ENCODE measurements around the gene GPHN.

The GPHN gene

GRCh38 chr14:67071506-67071905 is 563.6 kb downstream of the GPHN start:
- DNase-seq: no peak

GRCh38 chr14:67077921-67078320 is 570.0 kb downstream of the GPHN start:
- no peak for DNase-seq

- DNase-seq: no peak
Observed at GRCh38 chr14:67079846-67080245, 571.9 kb downstream of the GPHN start.

- DNase-seq: no peak
Observed at GRCh38 chr14:67108230-67108629, 600.3 kb downstream of the GPHN start.

GRCh38 chr14:67111022-67111421 is 603.1 kb downstream of the GPHN start:
- no peak for DNase-seq

GRCh38 chr14:67112344-67112743 is 604.4 kb downstream of the GPHN start:
- no peak for DNase-seq

- DNase-seq: no peak
Observed at GRCh38 chr14:67127174-67127573, 619.2 kb downstream of the GPHN start.

- DNase-seq: no peak
Observed at GRCh38 chr14:67129768-67130167, 621.8 kb downstream of the GPHN start.

GRCh38 chr14:67131691-67132090 is 623.7 kb downstream of the GPHN start:
- no peak for DNase-seq

GRCh38 chr14:67133144-67133543 is 625.2 kb downstream of the GPHN start:
- DNase-seq: no peak

GRCh38 chr14:67133595-67134441 is 625.9 kb downstream of the GPHN start:
- DNase-seq: no peak

- peak; percentile 7 for DNase-seq
Observed at GRCh38 chr14:67137744-67138371, 629.9 kb downstream of the GPHN start.

- no peak for DNase-seq
Observed at GRCh38 chr14:67140556-67140955, 632.6 kb downstream of the GPHN start.

GRCh38 chr14:67141146-67141900 is 633.4 kb downstream of the GPHN start:
- DNase-seq: no peak

GRCh38 chr14:67151082-67151666 is 643.2 kb downstream of the GPHN start:
- DNase-seq: no peak

- no peak for DNase-seq
Observed at GRCh38 chr14:67158566-67158965, 650.6 kb downstream of the GPHN start.

GRCh38 chr14:67162385-67162784 is 654.4 kb downstream of the GPHN start:
- DNase-seq: no peak

- no peak for DNase-seq
Observed at GRCh38 chr14:67166450-67166853, 658.5 kb downstream of the GPHN start.

GRCh38 chr14:67167420-67168109 is 659.6 kb downstream of the GPHN start:
- no peak for DNase-seq

- no peak for DNase-seq
Observed at GRCh38 chr14:67168110-67168441, 660.1 kb downstream of the GPHN start.

GRCh38 chr14:67170660-67171059 is 662.7 kb downstream of the GPHN start:
- DNase-seq: no peak

GRCh38 chr14:67172056-67172455 is 664.1 kb downstream of the GPHN start:
- no peak for DNase-seq

- DNase-seq: no peak
Observed at GRCh38 chr14:67172520-67172919, 664.6 kb downstream of the GPHN start.

Data from NCI-H1436 (cell line).